Kidney tubule cell (primary cell): ENCODE data around the gene LRIG2.
"Not testable (repeated sequence)": the region's sequence is repeated elsewhere in the genome, so short reads cannot be mapped to it uniquely, and the experiment has no call there.

Experiments used
- DNase-seq: peaks from one replicate; pipeline ENCODE4 v3.0.0-alpha.2; 2018; ENCODE audit warnings: low spot score

LRIG2 gene

GRCh38 chr1:113063456-113063855 is 9.5 kb upstream of the LRIG2 start:
- DNase-seq: not testable (repeated sequence)

GRCh38 chr1:113072141-113072756 is 749 bp upstream of the LRIG2 start:
- no peak for DNase-seq

GRCh38 chr1:113073479-113073950 is 517 bp downstream of the LRIG2 start:
- DNase-seq: peak; percentile 57

GRCh38 chr1:113074237-113074636 is 1.2 kb downstream of the LRIG2 start:
- DNase-seq: peak; percentile 60

GRCh38 chr1:113077978-113078377 is 5.0 kb downstream of the LRIG2 start:
- DNase-seq: not testable (repeated sequence)

GRCh38 chr1:113086541-113086940 is 13.5 kb downstream of the LRIG2 start:
- no peak for DNase-seq

GRCh38 chr1:113088972-113089371 is 16.0 kb downstream of the LRIG2 start:
- no peak for DNase-seq

- no peak for DNase-seq
Measured at GRCh38 chr1:113090051-113090450, 17.1 kb downstream of the LRIG2 start.

- no peak for DNase-seq
Measured at GRCh38 chr1:113091988-113092594, 19.1 kb downstream of the LRIG2 start.

GRCh38 chr1:113094506-113094905 is 21.5 kb downstream of the LRIG2 start:
- DNase-seq: no peak

GRCh38 chr1:113095790-113096455 is 22.9 kb downstream of the LRIG2 start:
- DNase-seq: no peak

GRCh38 chr1:113096493-113096892 is 23.5 kb downstream of the LRIG2 start:
- DNase-seq: no peak

- DNase-seq: no peak
Measured at GRCh38 chr1:113101588-113101987, 28.6 kb downstream of the LRIG2 start.

GRCh38 chr1:113103048-113103447 is 30.1 kb downstream of the LRIG2 start:
- DNase-seq: no peak

GRCh38 chr1:113103977-113104376 is 31.0 kb downstream of the LRIG2 start:
- DNase-seq: no peak

- DNase-seq: no peak
Measured at GRCh38 chr1:113106910-113107309, 33.9 kb downstream of the LRIG2 start.

GRCh38 chr1:113109908-113110554 is 37.0 kb downstream of the LRIG2 start:
- DNase-seq: peak; percentile 7

GRCh38 chr1:113118266-113118665 is 45.3 kb downstream of the LRIG2 start:
- no peak for DNase-seq

GRCh38 chr1:113123737-113124136 is 50.7 kb downstream of the LRIG2 start:
- no peak for DNase-seq

GRCh38 chr1:113124366-113124765 is 51.4 kb downstream of the LRIG2 start:
- no peak for DNase-seq

- no peak for DNase-seq
Measured at GRCh38 chr1:113125517-113125916, 52.5 kb downstream of the LRIG2 start.

- DNase-seq: no peak
Measured at GRCh38 chr1:113126207-113126606, 53.2 kb downstream of the LRIG2 start.

GRCh38 chr1:113128116-113128515 is 55.1 kb downstream of the LRIG2 start:
- DNase-seq: no peak
